ENCODE measurements around the gene SMIM30. TPM values are rescaled to one million over a fixed set of nuclear protein-coding genes. Genes with fewer than 3 reads are reported as not detected.
A peak's percentile ranks its signal among the peaks of the same experiment; 100 is the strongest.

Gene SMIM30
- total and polyA plus RNA-seq, 2 donors (not counting 1 experiment from before 2014, with no cell fraction given), result 66.1 to 71.0 TPM

DNA sequence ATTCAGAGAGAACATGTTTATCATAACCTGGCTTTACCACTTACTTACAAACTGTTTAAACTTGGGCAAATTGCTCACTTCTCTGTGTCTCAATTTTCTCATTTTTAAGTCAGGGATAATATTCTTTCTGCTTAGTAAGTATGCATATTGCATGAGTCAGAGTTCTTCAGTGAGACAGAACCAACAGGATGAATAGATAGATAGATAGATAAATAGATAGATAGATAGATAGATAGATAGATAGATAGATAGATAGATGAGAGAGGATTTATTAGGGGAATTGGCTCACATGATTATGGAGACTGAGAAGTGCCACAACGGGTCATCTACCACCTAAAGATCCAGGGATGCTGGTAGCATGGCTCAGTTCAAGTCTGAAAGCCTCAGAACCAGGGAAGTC is 15.7 kb upstream of the SMIM30 start:
- no peak for DNase-seq (ENCODE audit: low read depth in 2 of 2)

DNA sequence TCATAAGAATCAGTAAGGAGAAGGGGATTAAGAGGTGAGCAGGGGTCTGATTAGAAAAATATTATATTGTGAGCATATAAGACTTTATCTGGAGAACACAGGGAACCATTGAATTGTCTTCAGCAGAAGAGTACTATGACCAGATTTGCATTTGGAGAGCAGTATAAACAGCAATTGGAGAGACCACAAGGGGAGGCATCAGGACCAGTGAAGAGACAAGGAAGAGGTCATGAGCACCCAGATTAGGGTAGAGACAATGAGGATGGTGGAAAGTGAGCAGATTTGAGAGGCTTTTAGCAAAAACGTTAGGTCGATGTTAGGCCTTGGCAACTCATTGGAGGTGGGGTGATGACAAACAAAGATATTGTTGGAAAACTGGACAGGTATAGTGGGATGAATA is 13.0 kb upstream of the SMIM30 start:
- no peaks in the 10 kb centered on the region for H4K20me1 ChIP-seq (ENCODE audit: control insufficient read depth, extremely low read depth, insufficient read depth, low read length)
- DNase-seq (ENCODE audit: low read depth in 2 of 2), result no peak
- H3K79me2 ChIP-seq (ENCODE audit: control insufficient read depth, insufficient read depth, low read length), result no peaks in the 10 kb centered on the region
- H3K36me3 ChIP-seq (ENCODE audit: control insufficient read depth, insufficient read depth, low read length), result no peaks in the 10 kb centered on the region
- no peak for TF ChIP-seq EZH2 (IDR thresholded peaks at IDR 0.05; ENCODE audit: low read length, missing control alignments)
- no peaks in the 10 kb centered on the region for H3K9me3 ChIP-seq (ENCODE audit: control insufficient read depth, insufficient read depth, low read depth, low read length)
- no peak overlapping the region for H3K27ac ChIP-seq (ENCODE audit: insufficient read depth, low read length)
- no peak overlapping the region for H3K4me3 ChIP-seq (replicated peaks in 1 of 4; ENCODE audit: control extremely low read depth in 1 of 4, insufficient read depth in 1 of 4, low read depth in 3 of 4, low read length in 4 of 4)
- H3K4me1 ChIP-seq (ENCODE audit: control insufficient read depth, extremely low read depth, insufficient read depth, low read length), result no peaks in the 10 kb centered on the region
- H3K9ac ChIP-seq (ENCODE audit: insufficient read depth, low read length), result no peak overlapping the region
- H2AFZ ChIP-seq (ENCODE audit: low read length), result no peak overlapping the region
- no peak overlapping the region for H3K4me2 ChIP-seq (ENCODE audit: extremely low read depth, insufficient read depth, low read length)
- no peaks in the 10 kb centered on the region for H3K27me3 ChIP-seq (ENCODE audit: control insufficient read depth, insufficient read depth, low read length)

More for the DNA sequence above, 15.7 kb upstream of the SMIM30 start:
- no peak for TF ChIP-seq EZH2 (IDR thresholded peaks at IDR 0.05; ENCODE audit: low read length, missing control alignments)
- TF ChIP-seq, protein P1, sequence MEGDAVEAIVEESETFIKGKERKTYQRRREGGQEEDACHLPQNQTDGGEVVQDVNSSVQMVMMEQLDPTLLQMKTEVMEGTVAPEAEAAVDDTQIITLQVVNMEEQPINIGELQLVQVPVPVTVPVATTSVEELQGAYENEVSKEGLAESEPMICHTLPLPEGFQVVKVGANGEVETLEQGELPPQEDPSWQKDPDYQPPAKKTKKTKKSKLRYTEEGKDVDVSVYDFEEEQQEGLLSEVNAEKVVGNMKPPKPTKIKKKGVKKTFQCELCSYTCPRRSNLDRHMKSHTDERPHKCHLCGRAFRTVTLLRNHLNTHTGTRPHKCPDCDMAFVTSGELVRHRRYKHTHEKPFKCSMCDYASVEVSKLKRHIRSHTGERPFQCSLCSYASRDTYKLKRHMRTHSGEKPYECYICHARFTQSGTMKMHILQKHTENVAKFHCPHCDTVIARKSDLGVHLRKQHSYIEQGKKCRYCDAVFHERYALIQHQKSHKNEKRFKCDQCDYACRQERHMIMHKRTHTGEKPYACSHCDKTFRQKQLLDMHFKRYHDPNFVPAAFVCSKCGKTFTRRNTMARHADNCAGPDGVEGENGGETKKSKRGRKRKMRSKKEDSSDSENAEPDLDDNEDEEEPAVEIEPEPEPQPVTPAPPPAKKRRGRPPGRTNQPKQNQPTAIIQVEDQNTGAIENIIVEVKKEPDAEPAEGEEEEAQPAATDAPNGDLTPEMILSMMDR (conservative IDR thresholded peaks at IDR 0.05 in 1 of 2, IDR thresholded peaks at IDR 0.05 in 1 of 2; ENCODE audit: low read depth in 1 of 2, low read length in 2 of 2), result no peak
- no peaks in the 10 kb centered on the region for H3K27me3 ChIP-seq (ENCODE audit: control insufficient read depth, insufficient read depth, low read length)
- no peaks in the 10 kb centered on the region for H3K9me3 ChIP-seq (ENCODE audit: control insufficient read depth, insufficient read depth, low read depth, low read length)
- no peaks in the 10 kb centered on the region for H4K20me1 ChIP-seq (ENCODE audit: control insufficient read depth, extremely low read depth, insufficient read depth, low read length)
- no peaks in the 10 kb centered on the region for H3K4me1 ChIP-seq (ENCODE audit: control insufficient read depth, extremely low read depth, insufficient read depth, low read length)
- H3K27ac ChIP-seq (ENCODE audit: insufficient read depth, low read length), result no peak overlapping the region
- no peak overlapping the region for H3K9ac ChIP-seq (ENCODE audit: insufficient read depth, low read length)
- H3K4me2 ChIP-seq (ENCODE audit: extremely low read depth, insufficient read depth, low read length), result no peak overlapping the region
- no peaks in the 10 kb centered on the region for H3K36me3 ChIP-seq (ENCODE audit: control insufficient read depth, insufficient read depth, low read length)
- no peak overlapping the region for H2AFZ ChIP-seq (ENCODE audit: low read length)
- no peak overlapping the region for H3K4me3 ChIP-seq (replicated peaks in 1 of 4; ENCODE audit: control extremely low read depth in 1 of 4, insufficient read depth in 1 of 4, low read depth in 3 of 4, low read length in 4 of 4)
- no peaks in the 10 kb centered on the region for H3K79me2 ChIP-seq (ENCODE audit: control insufficient read depth, insufficient read depth, low read length)

DNA sequence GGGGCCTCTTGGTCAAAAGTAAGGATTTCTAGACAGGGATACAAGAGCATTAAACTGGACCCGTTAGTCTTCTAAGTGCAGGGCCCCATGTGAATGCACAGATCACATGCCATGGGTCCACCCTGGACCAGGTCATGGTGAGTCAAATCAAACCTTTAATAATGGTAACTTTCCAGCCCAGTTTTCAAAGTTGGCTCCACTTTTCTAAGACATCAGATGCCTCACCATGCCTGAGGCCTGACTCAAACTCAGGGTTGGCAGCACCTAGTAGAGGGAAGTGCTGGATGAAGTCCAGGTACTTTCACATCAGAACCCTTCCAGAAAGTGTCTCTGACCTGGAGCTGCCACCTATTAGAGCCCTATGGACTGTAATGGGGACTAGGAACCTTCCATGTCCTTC is 9.7 kb upstream of the SMIM30 start:
- no peaks in the 10 kb centered on the region for H3K4me1 ChIP-seq (ENCODE audit: control insufficient read depth, extremely low read depth, insufficient read depth, low read length)
- H3K9ac ChIP-seq (ENCODE audit: insufficient read depth, low read length), result no peak overlapping the region
- H3K36me3 ChIP-seq (ENCODE audit: control insufficient read depth, insufficient read depth, low read length), result no peaks in the 10 kb centered on the region
- H3K27me3 ChIP-seq (ENCODE audit: control insufficient read depth, insufficient read depth, low read length), result no peaks in the 10 kb centered on the region
- DNase-seq (ENCODE audit: low read depth in 2 of 2), result peak in 1 of 2 donors; percentile 19
- no peak overlapping the region for H3K4me2 ChIP-seq (ENCODE audit: extremely low read depth, insufficient read depth, low read length)
- H2AFZ ChIP-seq (ENCODE audit: low read length), result no peak overlapping the region
- no peak overlapping the region for H3K27ac ChIP-seq (ENCODE audit: insufficient read depth, low read length)
- H4K20me1 ChIP-seq (ENCODE audit: control insufficient read depth, extremely low read depth, insufficient read depth, low read length), result no peaks in the 10 kb centered on the region
- H3K9me3 ChIP-seq (ENCODE audit: control insufficient read depth, insufficient read depth, low read depth, low read length), result no peaks in the 10 kb centered on the region
- H3K79me2 ChIP-seq (ENCODE audit: control insufficient read depth, insufficient read depth, low read length), result no peaks in the 10 kb centered on the region
- H3K4me3 ChIP-seq (replicated peaks in 1 of 4; ENCODE audit: control extremely low read depth in 1 of 4, insufficient read depth in 1 of 4, low read depth in 3 of 4, low read length in 4 of 4), result no peak overlapping the region
- TF ChIP-seq, protein P1 (conservative IDR thresholded peaks at IDR 0.05 in 1 of 2, IDR thresholded peaks at IDR 0.05 in 1 of 2; ENCODE audit: low read depth in 1 of 2, low read length in 2 of 2), result no peak
- TF ChIP-seq EZH2 (IDR thresholded peaks at IDR 0.05; ENCODE audit: low read length, missing control alignments), result no peak
